ENCODE results near the gene HSPA6. TPM values are rescaled to one million over a fixed set of nuclear protein-coding genes. Genes with fewer than 3 reads are reported as not detected.
"Not testable (repeated sequence)": the region's sequence is repeated elsewhere in the genome, so short reads cannot be mapped to it uniquely, and the experiment has no call there.

HSPA6 gene
- total RNA-seq, 1 donor, result 2.8 TPM

- not testable (repeated sequence) for H3K9me3 ChIP-seq (ENCODE audit: low read depth, low read length); H3K27me3 ChIP-seq (ENCODE audit: insufficient read depth, low read length)
- Histone ChIP-seq H3K4me1 (ENCODE audit: insufficient read depth, low read length) (peaks cover 16% of the 10 kb centered on the region), H3K4me3 (ENCODE audit: low read length) (peak overlapping the region; percentile 70)
These were observed 1.1 kb upstream of the HSPA6 start for GRCh38 chr1:161523041-161523816.

GRCh38 chr1:161524742-161525291 is 477 bp downstream of the HSPA6 start:
- peaks cover 20% of the 10 kb centered on the region for H3K4me1 ChIP-seq (ENCODE audit: insufficient read depth, low read length)
- H3K9me3 ChIP-seq (ENCODE audit: low read depth, low read length); H3K27me3 ChIP-seq (ENCODE audit: insufficient read depth, low read length): not testable (repeated sequence)
- H3K4me3 ChIP-seq (ENCODE audit: low read length), result peak overlapping the region; percentile 70

GRCh38 chr1:161525321-161525720 is 981 bp downstream of the HSPA6 start:
- Histone ChIP-seq H3K4me3 (ENCODE audit: low read length) (peak overlapping the region; percentile 70), H3K4me1 (ENCODE audit: insufficient read depth, low read length) (peaks cover 24% of the 10 kb centered on the region)
- H3K9me3 ChIP-seq (ENCODE audit: low read depth, low read length); H3K27me3 ChIP-seq (ENCODE audit: insufficient read depth, low read length): not testable (repeated sequence)

- peak overlapping the region; percentile 0 for H3K4me3 ChIP-seq (ENCODE audit: low read length)
- peaks cover 26% of the 10 kb centered on the region for H3K4me1 ChIP-seq (ENCODE audit: insufficient read depth, low read length)
- H3K9me3 ChIP-seq (ENCODE audit: low read depth, low read length); H3K27me3 ChIP-seq (ENCODE audit: insufficient read depth, low read length): not testable (repeated sequence)
These were observed 1.6 kb downstream of the HSPA6 start for GRCh38 chr1:161525918-161526317.

- H3K4me1 ChIP-seq (ENCODE audit: insufficient read depth, low read length), result peaks cover 42% of the 10 kb centered on the region
- not testable (repeated sequence) for H3K27me3 ChIP-seq (ENCODE audit: insufficient read depth, low read length); H3K4me3 ChIP-seq (ENCODE audit: low read length); H3K9me3 ChIP-seq (ENCODE audit: low read depth, low read length)
These were observed 4.2 kb downstream of the HSPA6 start for GRCh38 chr1:161528550-161528949.

- Histone ChIP-seq H3K4me3 (ENCODE audit: low read length) (peak overlapping the region; percentile 67), H3K4me1 (ENCODE audit: insufficient read depth, low read length) (peaks cover 42% of the 10 kb centered on the region)
- not testable (repeated sequence) for H3K27me3 ChIP-seq (ENCODE audit: insufficient read depth, low read length); H3K9me3 ChIP-seq (ENCODE audit: low read depth, low read length)
These were observed 5.2 kb downstream of the HSPA6 start for GRCh38 chr1:161529463-161530104.

GRCh38 chr1:161530158-161530557 is 5.8 kb downstream of the HSPA6 start:
- not testable (repeated sequence) for H3K9me3 ChIP-seq (ENCODE audit: low read depth, low read length); H3K27me3 ChIP-seq (ENCODE audit: insufficient read depth, low read length)
- H3K4me3 ChIP-seq (ENCODE audit: low read length), result peak overlapping the region; percentile 67
- H3K4me1 ChIP-seq (ENCODE audit: insufficient read depth, low read length), result peaks cover 39% of the 10 kb centered on the region

- H3K4me1 ChIP-seq (ENCODE audit: insufficient read depth, low read length), result peaks cover 34% of the 10 kb centered on the region
- H3K9me3 ChIP-seq (ENCODE audit: low read depth, low read length); H3K27me3 ChIP-seq (ENCODE audit: insufficient read depth, low read length): not testable (repeated sequence)
- peak overlapping the region; percentile 67 for H3K4me3 ChIP-seq (ENCODE audit: low read length)
These were observed 6.6 kb downstream of the HSPA6 start for GRCh38 chr1:161530671-161531641.

GRCh38 chr1:161531986-161532643 is 7.8 kb downstream of the HSPA6 start:
- no peak overlapping the region for H3K4me3 ChIP-seq (ENCODE audit: low read length)
- H3K4me1 ChIP-seq (ENCODE audit: insufficient read depth, low read length), result peaks cover 33% of the 10 kb centered on the region
- H3K27me3 ChIP-seq (ENCODE audit: insufficient read depth, low read length), result no peaks in the 10 kb centered on the region
- H3K9me3 ChIP-seq (ENCODE audit: low read depth, low read length), result no peaks in the 10 kb centered on the region

GRCh38 chr1:161532644-161533567 is 8.6 kb downstream of the HSPA6 start:
- not testable (repeated sequence) for H3K9me3 ChIP-seq (ENCODE audit: low read depth, low read length); H3K27me3 ChIP-seq (ENCODE audit: insufficient read depth, low read length); H3K4me3 ChIP-seq (ENCODE audit: low read length)
- peaks cover 33% of the 10 kb centered on the region for H3K4me1 ChIP-seq (ENCODE audit: insufficient read depth, low read length)

- H3K4me3 ChIP-seq (ENCODE audit: low read length); H3K27me3 ChIP-seq (ENCODE audit: insufficient read depth, low read length); H3K9me3 ChIP-seq (ENCODE audit: low read depth, low read length): not testable (repeated sequence)
- H3K4me1 ChIP-seq (ENCODE audit: insufficient read depth, low read length), result peaks cover 34% of the 10 kb centered on the region
These were observed 12.8 kb downstream of the HSPA6 start for GRCh38 chr1:161537068-161537669.

- not testable (repeated sequence) for H3K27me3 ChIP-seq (ENCODE audit: insufficient read depth, low read length); H3K4me3 ChIP-seq (ENCODE audit: low read length); H3K9me3 ChIP-seq (ENCODE audit: low read depth, low read length)
- H3K4me1 ChIP-seq (ENCODE audit: insufficient read depth, low read length), result peaks cover 35% of the 10 kb centered on the region
These were observed 14.7 kb downstream of the HSPA6 start for GRCh38 chr1:161538925-161539479.
